DND-41 (cell line): Measurements from ENCODE around the gene WDR45B.

Source experiments
- ATAC-seq: fragments of 200-7000 bp; cut with Tn5 transposase; 3 replicates; pipeline ENCODE4 v1.9.1; 2021; ENCODE audit warnings: low read depth; ENCODE audit not compliant: insufficient read depth
- DNase-seq: peaks from one replicate; pipeline ENCODE4 v3.0.0-alpha.2; 2020
- H2AFZ ChIP-seq: 2 replicates; pipeline ENCODE4 v1.6.0; 2012; ENCODE audit warnings: low read depth, low read length
- H3K27ac ChIP-seq: 2 replicates; pipeline ENCODE4 v1.5.1; 2012; ENCODE audit warnings: low read length, inconsistent platforms
- H3K27me3 ChIP-seq: fragments of 200-600 bp; sonication (generic); 2 replicates; pipeline ENCODE4 v1.6.0; 2012; ENCODE audit warnings: low read length, mild to moderate bottlenecking, inconsistent platforms; ENCODE audit not compliant: insufficient read depth, poor library complexity
- H3K36me3 ChIP-seq: 2 replicates; pipeline ENCODE4 v1.5.1; 2012; ENCODE audit warnings: low read length, inconsistent platforms; ENCODE audit not compliant: insufficient read depth
- H3K4me1 ChIP-seq: 2 replicates; pipeline ENCODE4 v1.5.1; 2012; ENCODE audit warnings: mild to moderate bottlenecking, low read length; ENCODE audit not compliant: insufficient read depth
- H3K4me2 ChIP-seq: 2 replicates; pipeline ENCODE4 v1.6.0; 2012; ENCODE audit warnings: mild to moderate bottlenecking, moderate library complexity, low read length, inconsistent platforms; ENCODE audit not compliant: insufficient read depth
- H3K4me3 ChIP-seq, 2 experiments: fragments of 200-600 bp in 1 of 2; shearing (Covaris generic) in 1 of 2; 2 replicates each; pipeline ENCODE4 v1.5.1; 2012 to 2016; ENCODE audit warnings: inconsistent platforms in 2 of 2, low read length in 2 of 2, mild to moderate bottlenecking in 2 of 2, low read depth in 1 of 2, moderate library complexity in 1 of 2
- H3K79me2 ChIP-seq: 2 replicates; pipeline ENCODE4 v1.6.0; 2012; ENCODE audit warnings: low read length, inconsistent platforms; ENCODE audit not compliant: insufficient read depth
- H3K9ac ChIP-seq: 2 replicates; pipeline ENCODE4 v1.6.0; 2012; ENCODE audit warnings: low read depth, mild to moderate bottlenecking, inconsistent platforms, low read length, moderate library complexity
- H3K9me3 ChIP-seq: 2 replicates; pipeline ENCODE4 v1.5.1; 2012; ENCODE audit warnings: low read length, moderate library complexity, mild to moderate bottlenecking, inconsistent platforms; ENCODE audit not compliant: insufficient read depth, severe bottlenecking
- H4K20me1 ChIP-seq: 2 replicates; pipeline ENCODE4 v1.6.0; 2012; ENCODE audit warnings: low read length; ENCODE audit not compliant: insufficient read depth
- EZH2 ChIP-seq: IDR thresholded peaks from 3 replicates; pipeline ENCODE4 v1.6.1; 2012; ENCODE audit warnings: borderline replicate concordance, low read depth, mild to moderate bottlenecking, moderate library complexity, low read length, inconsistent platforms; ENCODE audit not compliant: severe bottlenecking
- TF ChIP-seq, protein P1 (sequence below): IDR thresholded peaks from 2 replicates; pipeline ENCODE4 v1.5.1; 2012; ENCODE audit warnings: borderline replicate concordance, low read length, moderate library complexity, mild to moderate bottlenecking; ENCODE audit not compliant: poor library complexity, severe bottlenecking; ENCODE audit errors: extremely low read depth

WDR45B gene

GRCh38 chr17:82685291-82685690 is 37.0 kb upstream of the WDR45B start:
- ATAC-seq, result no peak
- H3K9ac ChIP-seq, result no peak overlapping the region
- no peaks in the 10 kb centered on the region for H3K36me3 ChIP-seq
- no peak overlapping the region for H3K4me2 ChIP-seq
- no peak overlapping the region for H2AFZ ChIP-seq
- H3K79me2 ChIP-seq, result no peaks in the 10 kb centered on the region
- no peaks in the 10 kb centered on the region for H4K20me1 ChIP-seq
- H3K4me1 ChIP-seq, result no peaks in the 10 kb centered on the region
- no peak for DNase-seq
- H3K27ac ChIP-seq, result no peak overlapping the region
- TF ChIP-seq EZH2, result no peak
- TF ChIP-seq, protein P1, sequence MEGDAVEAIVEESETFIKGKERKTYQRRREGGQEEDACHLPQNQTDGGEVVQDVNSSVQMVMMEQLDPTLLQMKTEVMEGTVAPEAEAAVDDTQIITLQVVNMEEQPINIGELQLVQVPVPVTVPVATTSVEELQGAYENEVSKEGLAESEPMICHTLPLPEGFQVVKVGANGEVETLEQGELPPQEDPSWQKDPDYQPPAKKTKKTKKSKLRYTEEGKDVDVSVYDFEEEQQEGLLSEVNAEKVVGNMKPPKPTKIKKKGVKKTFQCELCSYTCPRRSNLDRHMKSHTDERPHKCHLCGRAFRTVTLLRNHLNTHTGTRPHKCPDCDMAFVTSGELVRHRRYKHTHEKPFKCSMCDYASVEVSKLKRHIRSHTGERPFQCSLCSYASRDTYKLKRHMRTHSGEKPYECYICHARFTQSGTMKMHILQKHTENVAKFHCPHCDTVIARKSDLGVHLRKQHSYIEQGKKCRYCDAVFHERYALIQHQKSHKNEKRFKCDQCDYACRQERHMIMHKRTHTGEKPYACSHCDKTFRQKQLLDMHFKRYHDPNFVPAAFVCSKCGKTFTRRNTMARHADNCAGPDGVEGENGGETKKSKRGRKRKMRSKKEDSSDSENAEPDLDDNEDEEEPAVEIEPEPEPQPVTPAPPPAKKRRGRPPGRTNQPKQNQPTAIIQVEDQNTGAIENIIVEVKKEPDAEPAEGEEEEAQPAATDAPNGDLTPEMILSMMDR, result no peak
- H3K4me3 ChIP-seq, result no peak overlapping the region
- peaks cover 2% of the 10 kb centered on the region for H3K9me3 ChIP-seq
- no peaks in the 10 kb centered on the region for H3K27me3 ChIP-seq

GRCh38 chr17:82684228-82684841 is 36.1 kb upstream of the WDR45B start:
- H3K9me3 ChIP-seq, result peaks cover 2% of the 10 kb centered on the region
- ATAC-seq (no peak), DNase-seq (no peak)
- H3K4me2 ChIP-seq, result no peak overlapping the region
- no peak for TF ChIP-seq EZH2
- TF ChIP-seq, protein P1, result no peak
- no peaks in the 10 kb centered on the region for H4K20me1 ChIP-seq
- no peaks in the 10 kb centered on the region for H3K36me3 ChIP-seq
- no peak overlapping the region for H2AFZ ChIP-seq
- H3K27me3 ChIP-seq, result no peaks in the 10 kb centered on the region
- H3K79me2 ChIP-seq, result no peaks in the 10 kb centered on the region
- no peaks in the 10 kb centered on the region for H3K4me1 ChIP-seq
- H3K9ac ChIP-seq, result no peak overlapping the region
- no peak overlapping the region for H3K4me3 ChIP-seq
- no peak overlapping the region for H3K27ac ChIP-seq

DNA sequence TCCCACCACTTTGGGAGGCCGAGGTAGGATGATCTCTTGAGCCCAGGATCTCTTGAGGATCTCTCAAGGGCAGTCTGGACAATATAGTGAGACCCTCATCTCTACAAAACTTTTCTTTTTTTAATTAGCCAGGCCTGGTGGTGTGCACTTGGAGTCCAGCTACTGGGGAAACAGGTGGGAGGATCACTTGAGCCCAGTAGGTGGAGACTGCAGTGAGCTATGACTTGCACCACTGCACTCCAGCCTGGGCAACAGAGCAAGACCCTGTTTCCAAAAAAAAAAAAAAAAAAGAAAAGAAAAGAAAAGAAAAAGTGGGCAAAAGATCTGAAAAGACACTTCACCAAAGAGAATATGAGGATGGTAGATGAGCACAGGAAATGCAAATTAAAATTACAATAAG is 35.3 kb upstream of the WDR45B start:
- no peak overlapping the region for H3K4me3 ChIP-seq
- H3K9ac ChIP-seq, result no peak overlapping the region
- no peak for DNase-seq
- H3K36me3 ChIP-seq, result no peaks in the 10 kb centered on the region
- no peak overlapping the region for H3K27ac ChIP-seq
- peaks cover 2% of the 10 kb centered on the region for H3K9me3 ChIP-seq
- no peak overlapping the region for H2AFZ ChIP-seq
- ATAC-seq, result no peak
- H4K20me1 ChIP-seq, result no peaks in the 10 kb centered on the region
- TF ChIP-seq EZH2, result no peak
- TF ChIP-seq, protein P1, result no peak
- H3K79me2 ChIP-seq, result no peaks in the 10 kb centered on the region
- no peaks in the 10 kb centered on the region for H3K4me1 ChIP-seq
- H3K27me3 ChIP-seq, result no peaks in the 10 kb centered on the region
- H3K4me2 ChIP-seq, result no peak overlapping the region

GRCh38 chr17:82681547-82681946 is 33.3 kb upstream of the WDR45B start:
- no peak for TF ChIP-seq EZH2
- TF ChIP-seq, protein P1, result no peak
- H3K9me3 ChIP-seq, result peaks cover 2% of the 10 kb centered on the region
- DNase-seq, result no peak

More at GRCh38 chr17:82681547-82681946, 33.3 kb upstream of the WDR45B start:
- Histone ChIP-seq H3K79me2 (no peaks in the 10 kb centered on the region), H3K27ac (no peak overlapping the region), H3K4me3 (no peak overlapping the region), H4K20me1 (no peaks in the 10 kb centered on the region), H3K4me2 (no peak overlapping the region), H3K4me1 (no peaks in the 10 kb centered on the region), H3K9ac (no peak overlapping the region), H3K27me3 (no peaks in the 10 kb centered on the region), H3K36me3 (no peaks in the 10 kb centered on the region), H2AFZ (no peak overlapping the region)
- ATAC-seq, result no peak
